D721Med (cell line): Measurements from ENCODE around the gene CREB3L2.

Experiments used
- DNase-seq: peaks from one replicate; pipeline ENCODE4 v3.0.0; 2011; ENCODE audit warnings: low spot score; ENCODE audit not compliant: insufficient read length
- FAIRE-seq: peaks from 2 replicates; lab custom pipeline; 2011; peaks lifted over from hg19 to GRCh38; lab: Jason Lieb, UNC
- TF ChIP-seq, protein P1 (sequence below): IDR thresholded peaks from 2 replicates; pipeline ENCODE4 v1.5.1; 2012; ENCODE audit warnings: mild to moderate bottlenecking, control low read depth; ENCODE audit not compliant: insufficient read depth; ENCODE audit errors: missing control alignments

Gene CREB3L2

DNA sequence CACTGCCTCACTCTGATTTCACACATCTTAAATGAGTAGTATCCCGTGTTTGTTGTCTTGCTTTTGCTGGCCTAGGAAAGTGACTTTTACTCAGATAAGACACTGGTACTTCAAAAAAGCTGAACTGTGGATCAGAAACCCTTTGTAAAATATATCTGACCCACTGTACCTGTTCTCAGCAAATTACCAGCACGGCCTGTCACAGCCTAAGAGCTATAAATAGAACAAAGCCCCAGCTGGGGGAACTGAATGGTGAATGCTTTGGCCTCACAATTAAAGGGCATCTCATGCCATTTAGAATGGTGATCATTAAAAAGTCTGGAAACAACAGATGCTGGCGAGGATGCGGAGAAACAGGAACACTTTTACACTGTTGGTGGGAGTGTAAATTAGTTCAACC lies 76.1 kb downstream of the CREB3L2 start:
- FAIRE-seq (no peak), DNase-seq (no peak)
- TF ChIP-seq, protein P1, sequence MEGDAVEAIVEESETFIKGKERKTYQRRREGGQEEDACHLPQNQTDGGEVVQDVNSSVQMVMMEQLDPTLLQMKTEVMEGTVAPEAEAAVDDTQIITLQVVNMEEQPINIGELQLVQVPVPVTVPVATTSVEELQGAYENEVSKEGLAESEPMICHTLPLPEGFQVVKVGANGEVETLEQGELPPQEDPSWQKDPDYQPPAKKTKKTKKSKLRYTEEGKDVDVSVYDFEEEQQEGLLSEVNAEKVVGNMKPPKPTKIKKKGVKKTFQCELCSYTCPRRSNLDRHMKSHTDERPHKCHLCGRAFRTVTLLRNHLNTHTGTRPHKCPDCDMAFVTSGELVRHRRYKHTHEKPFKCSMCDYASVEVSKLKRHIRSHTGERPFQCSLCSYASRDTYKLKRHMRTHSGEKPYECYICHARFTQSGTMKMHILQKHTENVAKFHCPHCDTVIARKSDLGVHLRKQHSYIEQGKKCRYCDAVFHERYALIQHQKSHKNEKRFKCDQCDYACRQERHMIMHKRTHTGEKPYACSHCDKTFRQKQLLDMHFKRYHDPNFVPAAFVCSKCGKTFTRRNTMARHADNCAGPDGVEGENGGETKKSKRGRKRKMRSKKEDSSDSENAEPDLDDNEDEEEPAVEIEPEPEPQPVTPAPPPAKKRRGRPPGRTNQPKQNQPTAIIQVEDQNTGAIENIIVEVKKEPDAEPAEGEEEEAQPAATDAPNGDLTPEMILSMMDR: no peak

DNA sequence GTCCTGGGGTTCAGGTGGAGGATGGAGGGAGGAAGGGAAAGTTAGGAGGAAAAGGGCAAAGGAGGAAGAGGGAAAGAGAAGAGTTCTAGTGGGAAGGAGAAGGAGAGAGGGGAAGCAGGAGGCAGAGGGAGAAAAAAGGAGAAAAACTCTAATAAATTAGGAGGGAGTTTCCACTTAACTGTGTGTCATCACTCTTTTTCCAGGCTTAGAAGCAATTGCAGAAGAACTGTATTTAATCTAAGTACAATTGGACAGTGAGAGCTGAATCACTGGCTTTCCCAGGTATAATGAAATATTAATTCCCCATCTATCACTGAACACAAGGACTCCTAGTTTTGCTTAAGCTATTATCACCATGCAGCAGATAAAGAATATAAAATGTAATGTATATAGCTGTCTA lies 76.8 kb downstream of the CREB3L2 start:
- TF ChIP-seq, protein P1: no peak
- DNase-seq: no peak
- FAIRE-seq: no peak

DNA sequence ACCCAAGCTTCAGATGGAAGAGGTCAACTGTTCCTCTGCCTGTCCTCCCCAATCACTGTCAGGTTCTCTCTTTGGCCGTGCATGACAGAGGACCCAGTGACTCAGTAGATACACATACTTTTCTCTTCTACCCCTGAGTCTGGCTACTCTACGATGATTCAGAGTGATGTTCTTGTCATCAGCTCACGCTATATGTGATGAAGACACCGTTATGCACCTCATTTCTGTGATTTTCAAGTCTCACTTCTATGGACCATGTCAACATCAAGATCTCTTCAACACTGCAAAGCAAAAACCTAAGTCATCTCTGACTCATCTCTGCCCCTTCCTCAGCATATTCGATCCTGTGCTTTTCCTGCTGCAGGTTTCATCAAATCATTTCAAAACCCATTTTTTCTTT lies 78.5 kb downstream of the CREB3L2 start:
- FAIRE-seq (no peak), DNase-seq (no peak)
- TF ChIP-seq, protein P1: no peak

DNA sequence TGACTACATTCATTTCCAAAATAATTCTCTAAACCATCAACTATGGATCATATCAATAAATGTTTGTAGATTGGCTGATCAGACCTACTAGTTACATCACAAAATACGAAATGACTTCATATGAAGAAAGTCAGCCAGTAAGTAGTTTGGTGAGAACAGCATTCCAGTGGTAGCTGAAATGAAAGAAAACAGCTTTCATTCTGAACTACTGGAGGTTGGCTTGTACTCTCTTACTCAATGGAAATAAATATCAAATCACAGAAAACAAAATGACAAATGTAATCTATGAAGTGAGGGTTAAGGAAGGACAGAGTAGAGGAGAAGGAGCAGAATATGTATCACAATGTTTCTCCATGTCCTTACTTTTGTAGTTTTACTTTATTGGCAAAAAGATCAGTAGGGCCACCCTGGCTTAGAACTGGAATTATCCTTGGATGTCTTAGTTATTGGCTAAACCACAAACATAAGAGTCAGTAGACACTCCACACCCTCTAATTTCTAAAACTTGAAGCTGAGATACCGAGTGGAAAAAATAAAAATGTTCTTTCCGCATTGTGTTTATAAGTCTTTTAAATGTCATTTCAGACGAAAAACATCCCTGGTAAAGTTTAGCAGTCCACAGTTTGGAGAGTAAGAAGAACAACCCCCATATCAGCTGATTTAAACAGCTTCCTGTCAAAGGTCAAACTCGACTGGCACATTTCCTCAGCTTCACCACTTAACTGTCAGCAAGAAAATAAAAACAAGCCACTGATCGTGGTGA lies 81.1 kb downstream of the CREB3L2 start:
- DNase-seq (no peak), FAIRE-seq (no peak)
- TF ChIP-seq, protein P1: no peak

DNA sequence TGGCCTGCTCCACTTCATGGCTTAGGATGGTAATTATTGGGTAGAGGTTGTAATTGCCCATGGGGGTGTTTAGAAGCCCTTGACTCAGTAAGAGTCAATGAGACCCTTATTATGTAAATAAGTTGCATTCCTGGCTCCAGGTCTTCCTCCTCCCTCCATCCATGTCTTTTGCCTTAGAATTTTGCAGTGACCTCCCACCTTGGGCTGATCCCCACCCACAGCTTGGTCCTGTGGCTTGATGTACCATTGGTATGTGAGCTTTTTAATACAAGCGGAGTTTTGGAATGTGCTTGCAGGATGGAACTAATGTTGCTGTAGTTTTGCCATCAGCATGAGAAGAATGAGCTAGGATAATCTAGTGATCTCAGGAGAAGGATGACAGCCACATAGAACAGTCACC lies 81.9 kb downstream of the CREB3L2 start:
- no peak for FAIRE-seq
- TF ChIP-seq, protein P1: no peak
- DNase-seq: no peak

DNA sequence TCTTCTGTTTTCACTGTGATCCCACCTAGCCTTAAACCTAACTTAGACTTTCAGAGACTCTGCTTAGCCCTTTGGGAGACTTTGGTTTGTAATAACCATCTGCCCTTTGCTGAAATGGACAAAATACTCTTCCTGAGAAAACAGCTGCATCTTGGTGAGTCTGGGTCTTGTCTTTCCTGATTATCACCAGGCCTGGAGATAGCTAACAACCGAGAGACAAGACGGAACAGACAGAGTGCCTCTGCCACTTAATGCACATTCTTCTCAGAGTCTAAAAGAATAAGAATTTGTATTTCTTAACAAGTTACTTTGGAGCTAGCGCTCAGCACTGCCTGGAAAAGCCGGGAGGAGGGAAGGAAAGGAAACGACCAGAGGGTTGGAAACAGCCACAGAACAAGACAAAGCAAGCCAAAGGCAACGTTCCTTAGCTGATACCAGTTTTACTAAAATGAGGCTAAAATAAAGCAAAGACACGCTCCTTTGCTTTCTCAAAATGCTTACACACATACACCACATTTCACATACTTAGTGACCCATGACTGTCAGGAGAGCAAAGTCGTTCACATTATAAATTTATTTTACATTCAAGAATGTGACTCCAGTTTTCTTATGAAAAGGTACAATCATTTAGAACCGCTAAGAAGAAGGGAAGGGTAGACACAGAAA lies 84.8 kb downstream of the CREB3L2 start:
- FAIRE-seq (no peak), DNase-seq (no peak)
- TF ChIP-seq, protein P1: no peak

DNA sequence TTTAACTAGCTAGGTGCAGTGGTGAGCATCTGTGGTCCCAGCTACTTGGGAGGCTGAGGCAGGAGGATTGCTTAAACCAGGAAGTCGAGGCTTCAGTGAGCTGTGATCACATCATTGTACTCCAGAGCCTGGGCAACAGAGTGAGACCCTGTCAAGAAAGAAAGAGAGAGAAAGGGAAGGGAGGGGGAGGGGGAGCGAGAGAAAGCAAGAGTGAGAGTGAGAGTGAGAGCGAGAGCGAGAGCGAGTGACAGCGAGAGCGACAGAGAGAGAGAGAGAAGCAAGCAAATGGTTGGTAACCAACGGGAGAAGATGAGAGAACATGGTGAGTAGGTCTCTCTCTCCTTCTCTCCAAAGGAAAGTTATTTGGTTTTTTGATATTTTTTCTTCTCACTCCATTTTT lies 85.3 kb downstream of the CREB3L2 start:
- DNase-seq (no peak), FAIRE-seq (no peak)
- TF ChIP-seq, protein P1: no peak
